ENCODE measurements around the gene TESK2. TPM values are rescaled to one million over a fixed set of nuclear protein-coding genes. Genes with fewer than 3 reads are reported as not detected.
"Not testable (repeated sequence)": the region's sequence is repeated elsewhere in the genome, so short reads cannot be mapped to it uniquely, and the experiment has no call there.

The TESK2 gene
- polyA plus RNA-seq, 1 of the 3 experiments (the other 2 are of a cell fraction), result 1.3 TPM

DNA sequence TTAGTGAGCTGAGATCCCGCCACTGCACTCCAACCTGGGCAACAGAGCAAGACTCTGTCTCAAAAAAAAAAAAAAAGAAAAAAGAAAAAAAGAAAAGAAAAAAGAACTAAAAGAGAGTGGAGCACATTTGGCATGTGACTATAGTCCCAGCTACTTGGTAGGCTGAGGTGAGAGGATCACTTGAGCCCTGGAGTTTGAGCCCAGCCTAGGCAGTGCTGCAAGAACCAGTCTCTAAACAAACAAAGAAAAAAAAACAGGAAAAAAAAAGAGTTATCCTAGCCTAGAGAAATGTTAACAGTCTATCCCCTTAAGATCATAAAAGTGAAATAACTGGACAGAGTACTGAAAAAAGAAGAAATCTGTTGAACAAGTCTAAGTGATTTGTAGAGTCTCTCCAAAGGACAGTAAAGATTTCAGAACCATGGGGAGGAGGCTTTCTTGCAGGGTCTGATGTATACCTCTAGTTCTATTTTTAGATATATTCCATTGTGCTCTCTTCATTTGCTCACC, 35.2 kb upstream of the TESK2 start:
- no peak for DNase-seq
- WGBS (ENCODE audit: low lambda C conversion rate), result 100% methylated on average over 1 of the region's 1 CpG
- TF ChIP-seq EP300 (IDR thresholded peaks at IDR 0.05; ENCODE audit: borderline replicate concordance in 1 of 2, low read depth in 1 of 2, low read length in 1 of 2), result no peak
- TF ChIP-seq NFIC (IDR thresholded peaks at IDR 0.05; ENCODE audit: borderline replicate concordance), result no peak
- no peak for TF ChIP-seq REST (IDR thresholded peaks at IDR 0.05; ENCODE audit: low read depth, low read length)
- no peak for TF ChIP-seq TAF1 (IDR thresholded peaks at IDR 0.05; ENCODE audit: borderline replicate concordance, low read depth, low read length)
- TF ChIP-seq NRF1 (IDR thresholded peaks at IDR 0.05; ENCODE audit: low read depth, low read length), result no peak
- TF ChIP-seq GABPA (IDR thresholded peaks at IDR 0.05; ENCODE audit: low read depth), result no peak
- TF ChIP-seq FOXM1 (IDR thresholded peaks at IDR 0.05; ENCODE audit: low read depth), result no peak
- TF ChIP-seq ELF1 (IDR thresholded peaks at IDR 0.05), result no peak
- TF ChIP-seq RCOR1 (IDR thresholded peaks at IDR 0.05; ENCODE audit: low read length), result no peak
- no peak for TF ChIP-seq MAX (IDR thresholded peaks at IDR 0.05; ENCODE audit: low read depth)
- no peak for TF ChIP-seq IRF3 (IDR thresholded peaks at IDR 0.05; ENCODE audit: low read depth, low read length)
- TF ChIP-seq CHD2 (IDR thresholded peaks at IDR 0.05; ENCODE audit: low read length, partially characterized antibody), result no peak
- TF ChIP-seq TCF12 (IDR thresholded peaks at IDR 0.05), result no peak
- no peak for TF ChIP-seq YY1 (IDR thresholded peaks at IDR 0.05; ENCODE audit: low read depth)
- peaks cover 4 to 6% of the 10 kb centered on the region in 2 experiments; a peak in 2 of 4 replicates for H3K4me1 ChIP-seq (ENCODE audit: control insufficient read depth in 1 of 2, insufficient read depth in 2 of 2, low read depth in 1 of 2, low read length in 1 of 2)
- ChIA-PET POLR2A (no interaction called here), CTCF (interaction anchor here (1.6 kb wide), 1 partner anchor 44 kb away, joined by 6 read pairs; no protein-coding TSS in a partner anchor)
- no peak overlapping the region for H3K4me2 ChIP-seq
- no peaks in the 10 kb centered on the region for H4K20me1 ChIP-seq (ENCODE audit: insufficient read depth)
- H3K79me2 ChIP-seq (ENCODE audit: insufficient read depth), result peaks cover 5% of the 10 kb centered on the region; the same call in 1 of the 2 replicates
- H2AFZ ChIP-seq (ENCODE audit: low read depth), result 0 out of 2 replicates have a peak overlapping the region, but pooled peaks have one; percentile 8
- no peaks in the 10 kb centered on the region for H3K9me2 ChIP-seq
- H3F3A ChIP-seq (replicated peaks; ENCODE audit: insufficient read depth), result no peaks in the 10 kb centered on the region
- H3K27me3 ChIP-seq (ENCODE audit: insufficient read depth), result no peaks in the 10 kb centered on the region
- no peak overlapping the region for H3K4me3 ChIP-seq (ENCODE audit: low read depth in 2 of 2, low read length in 1 of 2)
- H3K9me3 ChIP-seq, result no peaks in the 10 kb centered on the region
- no peaks in the 10 kb centered on the region for H3K36me3 ChIP-seq (replicated peaks in 1 of 2; ENCODE audit: control insufficient read depth in 1 of 2, insufficient read depth in 2 of 2, low read length in 1 of 2)
- H3K27ac ChIP-seq (ENCODE audit: low read depth in 2 of 2, low read length in 1 of 2), result no peak overlapping the region
- H3K9ac ChIP-seq, result no peak overlapping the region

DNA sequence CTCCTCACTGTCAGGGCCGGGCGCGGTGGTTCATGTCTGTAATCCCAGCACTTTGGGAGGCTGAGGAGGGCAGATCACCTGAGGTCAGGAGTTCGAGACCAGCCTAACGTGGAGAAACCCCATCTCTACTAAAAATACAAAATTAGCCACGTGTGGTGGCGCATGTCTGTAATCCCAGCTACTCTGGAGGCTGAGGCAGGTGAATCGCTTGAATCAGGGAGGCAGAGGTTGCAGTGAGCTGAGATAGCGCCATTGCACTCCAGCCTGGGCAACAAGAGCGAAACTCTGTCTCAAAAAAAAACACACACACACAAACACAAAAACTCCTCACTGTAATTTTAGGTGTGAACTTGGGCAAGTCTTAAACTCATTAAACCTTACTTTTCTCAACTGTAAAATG, 33.0 kb upstream of the TESK2 start:
- H3K4me2 ChIP-seq; H3F3A ChIP-seq (replicated peaks; ENCODE audit: insufficient read depth); H2AFZ ChIP-seq (ENCODE audit: low read depth); H3K27ac ChIP-seq (ENCODE audit: low read depth in 2 of 2, low read length in 1 of 2); DNase-seq; H3K4me3 ChIP-seq (ENCODE audit: low read depth in 2 of 2, low read length in 1 of 2); H3K9me3 ChIP-seq; H3K36me3 ChIP-seq (replicated peaks in 1 of 2; ENCODE audit: control insufficient read depth in 1 of 2, insufficient read depth in 2 of 2, low read length in 1 of 2); H3K9ac ChIP-seq; H3K9me2 ChIP-seq; POLR2A ChIA-PET; H3K27me3 ChIP-seq (ENCODE audit: insufficient read depth): not testable (repeated sequence)
- Histone ChIP-seq H3K79me2 (ENCODE audit: insufficient read depth) (peaks cover 27% of the 10 kb centered on the region), H3K4me1 (ENCODE audit: control insufficient read depth in 1 of 2, insufficient read depth in 2 of 2, low read depth in 1 of 2, low read length in 1 of 2) (peaks cover 6 to 13% of the 10 kb centered on the region in 2 experiments; a peak in 3 of 4 replicates), H4K20me1 (ENCODE audit: insufficient read depth) (peaks cover 14% of the 10 kb centered on the region)
- WGBS (ENCODE audit: low lambda C conversion rate), result 97% methylated on average over 10 of the region's 10 CpGs
- CTCF ChIA-PET, result interaction anchor here (1.1 kb wide), 1 partner anchor 12 kb away, joined by 4 read pairs; no protein-coding TSS in a partner anchor

- not testable (repeated sequence) for H2AFZ ChIP-seq (ENCODE audit: low read depth); DNase-seq; H3K36me3 ChIP-seq (replicated peaks in 1 of 2; ENCODE audit: control insufficient read depth in 1 of 2, insufficient read depth in 2 of 2, low read length in 1 of 2); H3K9me3 ChIP-seq; H3K27ac ChIP-seq (ENCODE audit: low read depth in 2 of 2, low read length in 1 of 2); H3K27me3 ChIP-seq (ENCODE audit: insufficient read depth); H3K9me2 ChIP-seq; H3K9ac ChIP-seq; H3K4me3 ChIP-seq (ENCODE audit: low read depth in 2 of 2, low read length in 1 of 2); H3K4me2 ChIP-seq; H3F3A ChIP-seq (replicated peaks; ENCODE audit: insufficient read depth)
- ChIA-PET POLR2A (interaction anchor here (0.6 to 0.8 kb wide), 2 partner anchors 28 to 173 kb away, joined by 3 read pairs; no protein-coding TSS in a partner anchor), CTCF (interaction anchor here (1.8 kb wide), 1 partner anchor 47 kb away, joined by 6 read pairs; no protein-coding TSS in a partner anchor)
- Histone ChIP-seq H3K4me1 (ENCODE audit: control insufficient read depth in 1 of 2, insufficient read depth in 2 of 2, low read depth in 1 of 2, low read length in 1 of 2) (peaks cover 6 to 15% of the 10 kb centered on the region in 2 experiments; a peak in 3 of 4 replicates), H3K79me2 (ENCODE audit: insufficient read depth) (peaks cover 31% of the 10 kb centered on the region), H4K20me1 (ENCODE audit: insufficient read depth) (peaks cover 19% of the 10 kb centered on the region)
- WGBS (ENCODE audit: low lambda C conversion rate), result 84% methylated on average over 2 of the region's 2 CpGs
These were observed 32.6 kb upstream of the TESK2 start for GRCh38 chr1:45523516-45523915.
